MM.1S (cell line): ENCODE measurements around the gene TMEM156.

Experiments used
- DNase-seq: peaks from one replicate; pipeline ENCODE4 v3.0.0-alpha.2; 2015
- H2AFZ ChIP-seq: fragments of 300-600 bp; sonication (generic); 2 replicates; pipeline ENCODE4 v1.6.0; 2016; ENCODE audit warnings: antibody characterized with exemption, low read length
- H3F3A ChIP-seq: fragments of 300-600 bp; sonication (generic); 2 replicates; pipeline ENCODE4 v1.6.1; 2016; ENCODE audit warnings: mild to moderate bottlenecking, antibody characterized with exemption, low read length, moderate library complexity, mixed read lengths; ENCODE audit not compliant: insufficient read depth
- H3K27ac ChIP-seq: fragments of 300-600 bp; sonication (generic); 2 replicates; pipeline ENCODE4 v1.5.1; 2016; ENCODE audit warnings: mild to moderate bottlenecking, low read length
- H3K27me3 ChIP-seq: fragments of 300-600 bp; sonication (generic); replicated peaks from 2 replicates; pipeline ENCODE4 v1.6.0; 2016; ENCODE audit warnings: low read length; ENCODE audit not compliant: insufficient read depth
- H3K36me3 ChIP-seq: fragments of 300-600 bp; sonication (generic); replicated peaks from 2 replicates; pipeline ENCODE4 v1.6.1; 2016; ENCODE audit warnings: mild to moderate bottlenecking, low read length, mixed read lengths; ENCODE audit not compliant: insufficient read depth
- H3K4me1 ChIP-seq: fragments of 300-600 bp; sonication (generic); 2 replicates; pipeline ENCODE4 v1.6.1; 2016; ENCODE audit warnings: low read length, mixed read lengths
- H3K4me2 ChIP-seq: fragments of 300-600 bp; sonication (generic); 2 replicates; pipeline ENCODE4 v1.6.0; 2016; ENCODE audit warnings: low read depth, low read length
- H3K4me3 ChIP-seq: fragments of 300-600 bp; sonication (generic); 2 replicates; pipeline ENCODE4 v1.5.1; 2016; ENCODE audit warnings: low read length, mixed read lengths
- H3K79me2 ChIP-seq: fragments of 300-600 bp; sonication (generic); 2 replicates; pipeline ENCODE4 v1.6.1; 2016; ENCODE audit warnings: mixed run types, low read length, mixed read lengths
- H3K9ac ChIP-seq: fragments of 300-600 bp; sonication (generic); 2 replicates; pipeline ENCODE4 v1.6.1; 2016; ENCODE audit warnings: low read length, mixed read lengths
- H3K9me2 ChIP-seq: fragments of 300-600 bp; sonication (generic); replicated peaks from 2 replicates; pipeline ENCODE4 v1.6.1; 2016; ENCODE audit warnings: mild to moderate bottlenecking, low read length, mixed read lengths; ENCODE audit not compliant: insufficient read depth
- H3K9me3 ChIP-seq: fragments of 300-600 bp; sonication (generic); replicated peaks from 2 replicates; pipeline ENCODE4 v1.6.1; 2016; ENCODE audit warnings: mild to moderate bottlenecking, low read length, mixed read lengths; ENCODE audit not compliant: insufficient read depth
- H4K20me1 ChIP-seq: fragments of 300-600 bp; sonication (generic); 2 replicates; pipeline ENCODE4 v1.6.1; 2016; ENCODE audit warnings: mild to moderate bottlenecking, low read length, moderate library complexity, mixed read lengths; ENCODE audit not compliant: insufficient read depth
- CTCF ChIP-seq: fragments of 300-600 bp; sonication (generic); IDR thresholded peaks from 2 replicates; pipeline ENCODE4 v1.5.1; 2016; ENCODE audit warnings: antibody characterized with exemption, low read length, mixed read lengths
- EZH2 ChIP-seq: fragments of 300-600 bp; sonication (generic); optimal IDR thresholded peaks from 2 replicates; pipeline ENCODE3; 2017; ENCODE audit warnings: low read depth, mild to moderate bottlenecking, antibody characterized with exemption, low read length, mixed read lengths
- EZH2phosphoT487 ChIP-seq: fragments of 300-600 bp; sonication (generic); IDR thresholded peaks from 2 replicates; pipeline ENCODE4 v1.6.1; 2018; ENCODE audit warnings: antibody characterized with exemption, low read length

The TMEM156 gene

GRCh38 chr4:38931125-38931524 lies 101.1 kb downstream of the TMEM156 start:
- Histone ChIP-seq H3K79me2 (no peaks in the 10 kb centered on the region), H3K27me3 (no peaks in the 10 kb centered on the region), H4K20me1 (no peaks in the 10 kb centered on the region), H3K9ac (no peak overlapping the region), H3K4me3 (no peak overlapping the region), H3K4me2 (no peak overlapping the region), H3K36me3 (no peaks in the 10 kb centered on the region), H3F3A (no peaks in the 10 kb centered on the region), H3K27ac (no peak overlapping the region), H3K9me3 (no peaks in the 10 kb centered on the region), H3K9me2 (no peaks in the 10 kb centered on the region), H2AFZ (no peak overlapping the region), H3K4me1 (no peaks in the 10 kb centered on the region)
- DNase-seq = no peak
- TF ChIP-seq EZH2phosphoT487 = no peak
- TF ChIP-seq EZH2 = no peak
- no peak for TF ChIP-seq CTCF

DNA sequence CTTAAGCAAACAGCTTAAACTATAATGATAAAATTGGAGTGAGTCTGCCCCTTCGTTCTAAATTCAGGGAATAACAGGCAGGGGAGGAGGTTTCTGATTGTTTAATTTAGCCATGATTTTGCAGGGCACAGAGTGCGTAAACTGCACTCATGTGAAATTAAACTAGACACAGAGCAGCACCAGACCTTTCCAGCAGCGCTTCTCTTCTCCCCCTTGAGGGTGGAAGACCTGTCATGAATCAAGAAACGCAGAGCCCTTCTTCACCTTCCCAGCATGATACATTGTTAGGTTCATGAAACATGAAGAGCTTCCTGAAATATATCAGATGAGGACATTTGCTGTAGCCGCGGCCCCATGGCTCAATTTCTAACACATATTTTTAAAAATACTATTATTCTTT lies 101.5 kb downstream of the TMEM156 start:
- no peak for DNase-seq
- Histone ChIP-seq H3K36me3 (no peaks in the 10 kb centered on the region), H3K9me3 (no peaks in the 10 kb centered on the region), H3K4me3 (no peak overlapping the region), H3K4me1 (no peaks in the 10 kb centered on the region), H3F3A (no peaks in the 10 kb centered on the region), H3K9me2 (no peaks in the 10 kb centered on the region), H4K20me1 (no peaks in the 10 kb centered on the region), H3K4me2 (no peak overlapping the region), H3K27ac (no peak overlapping the region), H3K9ac (no peak overlapping the region), H2AFZ (no peak overlapping the region), H3K27me3 (no peaks in the 10 kb centered on the region), H3K79me2 (no peaks in the 10 kb centered on the region)
- TF ChIP-seq EZH2 (no peak), CTCF (no peak), EZH2phosphoT487 (no peak)

GRCh38 chr4:38930204-38930603 lies 102.0 kb downstream of the TMEM156 start:
- Histone ChIP-seq H2AFZ (no peak overlapping the region), H3F3A (no peaks in the 10 kb centered on the region), H3K4me1 (no peaks in the 10 kb centered on the region), H3K9ac (no peak overlapping the region), H3K27me3 (no peaks in the 10 kb centered on the region), H3K9me3 (no peaks in the 10 kb centered on the region), H3K4me2 (no peak overlapping the region), H3K9me2 (no peaks in the 10 kb centered on the region), H4K20me1 (no peaks in the 10 kb centered on the region), H3K27ac (no peak overlapping the region), H3K79me2 (no peaks in the 10 kb centered on the region), H3K4me3 (no peak overlapping the region), H3K36me3 (no peaks in the 10 kb centered on the region)
- no peak for TF ChIP-seq EZH2
- no peak for TF ChIP-seq EZH2phosphoT487
- no peak for TF ChIP-seq CTCF
- DNase-seq = no peak
